H1 (cell line): ENCODE data around the gene KLHL2. TPM values are rescaled to one million over a fixed set of nuclear protein-coding genes. Genes with fewer than 3 reads are reported as not detected.

Source experiments
- EP300 ChIP-seq, 2 experiments: IDR thresholded peaks; 1 replicate in 1 of 2; 2 replicates in 1 of 2; pipeline ENCODE4 v1.6.1; 2011 to 2012; ENCODE audit warnings: low read depth in 2 of 2, low read length in 2 of 2, mild to moderate bottlenecking in 2 of 2, borderline replicate concordance in 1 of 2, inconsistent platforms in 1 of 2, moderate library complexity in 1 of 2
- HDAC2 ChIP-seq, 2 experiments: fragments of 300-600 bp in 1 of 2; sonication (generic) in 1 of 2; IDR thresholded peaks; 2 replicates each; pipeline ENCODE4 v1.6.1; 2011 to 2012; ENCODE audit warnings: low read depth in 2 of 2, low read length in 2 of 2, mild to moderate bottlenecking in 2 of 2, moderate library complexity in 2 of 2, borderline replicate concordance in 1 of 2, inconsistent platforms in 1 of 2
- KDM5A ChIP-seq: fragments of 200-600 bp; IDR thresholded peaks from 2 replicates; pipeline ENCODE4 v1.7.1; 2012; ENCODE audit warnings: mild to moderate bottlenecking, low read length, inconsistent platforms, mixed read lengths
- POLR2AphosphoS5 ChIP-seq: IDR thresholded peaks from 2 replicates; pipeline ENCODE4 v1.6.1; 2011; ENCODE audit warnings: low read depth, low read length
- SIRT6 ChIP-seq: IDR thresholded peaks from one replicate; pipeline ENCODE4 v1.7.1; 2012; ENCODE audit warnings: low read length, inconsistent platforms
- SIX5 ChIP-seq: IDR thresholded peaks from 2 replicates; pipeline ENCODE4 v1.6.1; 2011; ENCODE audit warnings: mild to moderate bottlenecking, low read depth, low read length
- TAF7 ChIP-seq: optimal IDR thresholded peaks from 2 replicates; pipeline ENCODE3; 2011; ENCODE audit warnings: low read depth, mild to moderate bottlenecking, inconsistent platforms, low read length, moderate library complexity, borderline replicate concordance
- TCF12 ChIP-seq: IDR thresholded peaks from 2 replicates; pipeline ENCODE4 v1.6.1; 2011; ENCODE audit warnings: low read depth, mild to moderate bottlenecking, low read length
- polyA plus RNA-seq, 7 experiments: library from polyadenylated mRNA; depleted of rRNA in 3 of 7; stranded (reverse) in 5 of 7; unstranded in 2 of 7; fragments of >200 nt in 5 of 7; fragments of 200-250 nt in 2 of 7; gene quantifications; 1 replicate in 5 of 7; 2 replicates in 1 of 7; 4 replicates in 1 of 7; pipeline versions ENCODE4 v1.2.1 to v1.2.3, GENCODE V29; 2011 to 2013; ENCODE audit warnings: missing spikeins in 2 of 7, mixed read lengths in 2 of 7
- total RNA-seq: library from RNA; stranded (reverse); fragmentation: NEBNext Ultra II Directional; extraction: Animal tissue kit (Norgen Biotek cat#: 25700); gene quantifications from 2 replicates; pipeline ENCODE4 v1.2.1, GENCODE V29; 2021
- TF ChIP-seq, protein P1 (sequence below): fragments of 300-600 bp; sonication (generic); IDR thresholded peaks from 2 replicates; pipeline ENCODE4 v1.7.1; 2012; ENCODE audit warnings: low read length, moderate library complexity, mild to moderate bottlenecking, inconsistent platforms; ENCODE audit not compliant: insufficient replicate concordance

Gene KLHL2
- total and polyA plus RNA-seq, 2 of the 8 experiments (the other 6 are each of a cell fraction or from before 2014, with no cell fraction given), result 5.2 to 12.0 TPM

DNA sequence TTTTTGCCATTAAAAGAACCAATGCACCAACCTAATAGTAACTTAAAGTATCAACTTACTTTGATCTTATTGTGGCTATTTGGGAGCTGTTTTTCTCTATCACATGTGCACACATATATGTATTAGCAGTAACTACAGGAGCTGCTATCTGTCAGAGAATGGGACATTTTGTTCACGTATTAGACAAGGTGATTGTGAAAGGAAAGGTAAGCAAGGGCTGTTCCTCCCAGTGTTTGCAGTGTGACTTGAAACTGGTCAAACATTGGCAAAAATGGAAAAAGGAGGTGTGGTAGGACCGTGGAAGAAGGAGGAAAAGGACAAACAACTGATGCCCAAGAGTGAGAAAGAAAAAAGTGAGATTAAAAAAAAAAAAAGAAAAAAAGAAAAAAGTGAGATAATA lies 43.1 kb upstream of the KLHL2 start (continued):
- TF ChIP-seq, protein P1, sequence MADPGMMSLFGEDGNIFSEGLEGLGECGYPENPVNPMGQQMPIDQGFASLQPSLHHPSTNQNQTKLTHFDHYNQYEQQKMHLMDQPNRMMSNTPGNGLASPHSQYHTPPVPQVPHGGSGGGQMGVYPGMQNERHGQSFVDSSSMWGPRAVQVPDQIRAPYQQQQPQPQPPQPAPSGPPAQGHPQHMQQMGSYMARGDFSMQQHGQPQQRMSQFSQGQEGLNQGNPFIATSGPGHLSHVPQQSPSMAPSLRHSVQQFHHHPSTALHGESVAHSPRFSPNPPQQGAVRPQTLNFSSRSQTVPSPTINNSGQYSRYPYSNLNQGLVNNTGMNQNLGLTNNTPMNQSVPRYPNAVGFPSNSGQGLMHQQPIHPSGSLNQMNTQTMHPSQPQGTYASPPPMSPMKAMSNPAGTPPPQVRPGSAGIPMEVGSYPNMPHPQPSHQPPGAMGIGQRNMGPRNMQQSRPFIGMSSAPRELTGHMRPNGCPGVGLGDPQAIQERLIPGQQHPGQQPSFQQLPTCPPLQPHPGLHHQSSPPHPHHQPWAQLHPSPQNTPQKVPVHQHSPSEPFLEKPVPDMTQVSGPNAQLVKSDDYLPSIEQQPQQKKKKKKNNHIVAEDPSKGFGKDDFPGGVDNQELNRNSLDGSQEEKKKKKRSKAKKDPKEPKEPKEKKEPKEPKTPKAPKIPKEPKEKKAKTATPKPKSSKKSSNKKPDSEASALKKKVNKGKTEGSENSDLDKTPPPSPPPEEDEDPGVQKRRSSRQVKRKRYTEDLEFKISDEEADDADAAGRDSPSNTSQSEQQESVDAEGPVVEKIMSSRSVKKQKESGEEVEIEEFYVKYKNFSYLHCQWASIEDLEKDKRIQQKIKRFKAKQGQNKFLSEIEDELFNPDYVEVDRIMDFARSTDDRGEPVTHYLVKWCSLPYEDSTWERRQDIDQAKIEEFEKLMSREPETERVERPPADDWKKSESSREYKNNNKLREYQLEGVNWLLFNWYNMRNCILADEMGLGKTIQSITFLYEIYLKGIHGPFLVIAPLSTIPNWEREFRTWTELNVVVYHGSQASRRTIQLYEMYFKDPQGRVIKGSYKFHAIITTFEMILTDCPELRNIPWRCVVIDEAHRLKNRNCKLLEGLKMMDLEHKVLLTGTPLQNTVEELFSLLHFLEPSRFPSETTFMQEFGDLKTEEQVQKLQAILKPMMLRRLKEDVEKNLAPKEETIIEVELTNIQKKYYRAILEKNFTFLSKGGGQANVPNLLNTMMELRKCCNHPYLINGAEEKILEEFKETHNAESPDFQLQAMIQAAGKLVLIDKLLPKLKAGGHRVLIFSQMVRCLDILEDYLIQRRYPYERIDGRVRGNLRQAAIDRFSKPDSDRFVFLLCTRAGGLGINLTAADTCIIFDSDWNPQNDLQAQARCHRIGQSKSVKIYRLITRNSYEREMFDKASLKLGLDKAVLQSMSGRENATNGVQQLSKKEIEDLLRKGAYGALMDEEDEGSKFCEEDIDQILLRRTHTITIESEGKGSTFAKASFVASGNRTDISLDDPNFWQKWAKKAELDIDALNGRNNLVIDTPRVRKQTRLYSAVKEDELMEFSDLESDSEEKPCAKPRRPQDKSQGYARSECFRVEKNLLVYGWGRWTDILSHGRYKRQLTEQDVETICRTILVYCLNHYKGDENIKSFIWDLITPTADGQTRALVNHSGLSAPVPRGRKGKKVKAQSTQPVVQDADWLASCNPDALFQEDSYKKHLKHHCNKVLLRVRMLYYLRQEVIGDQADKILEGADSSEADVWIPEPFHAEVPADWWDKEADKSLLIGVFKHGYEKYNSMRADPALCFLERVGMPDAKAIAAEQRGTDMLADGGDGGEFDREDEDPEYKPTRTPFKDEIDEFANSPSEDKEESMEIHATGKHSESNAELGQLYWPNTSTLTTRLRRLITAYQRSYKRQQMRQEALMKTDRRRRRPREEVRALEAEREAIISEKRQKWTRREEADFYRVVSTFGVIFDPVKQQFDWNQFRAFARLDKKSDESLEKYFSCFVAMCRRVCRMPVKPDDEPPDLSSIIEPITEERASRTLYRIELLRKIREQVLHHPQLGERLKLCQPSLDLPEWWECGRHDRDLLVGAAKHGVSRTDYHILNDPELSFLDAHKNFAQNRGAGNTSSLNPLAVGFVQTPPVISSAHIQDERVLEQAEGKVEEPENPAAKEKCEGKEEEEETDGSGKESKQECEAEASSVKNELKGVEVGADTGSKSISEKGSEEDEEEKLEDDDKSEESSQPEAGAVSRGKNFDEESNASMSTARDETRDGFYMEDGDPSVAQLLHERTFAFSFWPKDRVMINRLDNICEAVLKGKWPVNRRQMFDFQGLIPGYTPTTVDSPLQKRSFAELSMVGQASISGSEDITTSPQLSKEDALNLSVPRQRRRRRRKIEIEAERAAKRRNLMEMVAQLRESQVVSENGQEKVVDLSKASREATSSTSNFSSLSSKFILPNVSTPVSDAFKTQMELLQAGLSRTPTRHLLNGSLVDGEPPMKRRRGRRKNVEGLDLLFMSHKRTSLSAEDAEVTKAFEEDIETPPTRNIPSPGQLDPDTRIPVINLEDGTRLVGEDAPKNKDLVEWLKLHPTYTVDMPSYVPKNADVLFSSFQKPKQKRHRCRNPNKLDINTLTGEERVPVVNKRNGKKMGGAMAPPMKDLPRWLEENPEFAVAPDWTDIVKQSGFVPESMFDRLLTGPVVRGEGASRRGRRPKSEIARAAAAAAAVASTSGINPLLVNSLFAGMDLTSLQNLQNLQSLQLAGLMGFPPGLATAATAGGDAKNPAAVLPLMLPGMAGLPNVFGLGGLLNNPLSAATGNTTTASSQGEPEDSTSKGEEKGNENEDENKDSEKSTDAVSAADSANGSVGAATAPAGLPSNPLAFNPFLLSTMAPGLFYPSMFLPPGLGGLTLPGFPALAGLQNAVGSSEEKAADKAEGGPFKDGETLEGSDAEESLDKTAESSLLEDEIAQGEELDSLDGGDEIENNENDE, result no peak
- TF ChIP-seq TAF7, result no peak
- TF ChIP-seq POLR2AphosphoS5, result no peak
- TF ChIP-seq EP300 (IDR thresholded peaks at IDR 0.05; ENCODE audit: borderline replicate concordance in 1 of 2, low read depth in 2 of 2, low read length in 2 of 2), result no peak
- TF ChIP-seq TCF12, result no peak
- no peak for TF ChIP-seq SIX5
- no peak for TF ChIP-seq SIRT6
- no peak for TF ChIP-seq KDM5A
- TF ChIP-seq HDAC2 (IDR thresholded peaks at IDR 0.05; ENCODE audit: borderline replicate concordance in 1 of 2, low read depth in 2 of 2, low read length in 2 of 2), result no peak
